Ishikawa (cell line): ENCODE data around the gene CHMP5.

Experiments
- CEBPB ChIP-seq: IDR thresholded peaks from 2 replicates; pipeline ENCODE4 v1.6.1; 2012
- CREB1 ChIP-seq: IDR thresholded peaks from 2 replicates; pipeline ENCODE4 v1.6.1; 2012; ENCODE audit warnings: low read depth
- EGR1 ChIP-seq: IDR thresholded peaks from 2 replicates; pipeline ENCODE4 v1.6.1; 2012
- EP300 ChIP-seq: IDR thresholded peaks from 2 replicates; pipeline ENCODE4 v1.6.1; 2012; ENCODE audit warnings: borderline replicate concordance
- FOXM1 ChIP-seq: IDR thresholded peaks from 2 replicates; pipeline ENCODE4 v1.6.1; 2012; ENCODE audit warnings: low read depth, borderline replicate concordance
- NFIC ChIP-seq: IDR thresholded peaks from 2 replicates; pipeline ENCODE4 v1.6.1; 2012
- RAD21 ChIP-seq: IDR thresholded peaks from 2 replicates; pipeline ENCODE4 v1.6.1; 2012; ENCODE audit warnings: low read depth
- REST ChIP-seq: IDR thresholded peaks from 2 replicates; pipeline ENCODE4 v1.6.1; 2012; ENCODE audit warnings: low read depth, mild to moderate bottlenecking
- TAF1 ChIP-seq: IDR thresholded peaks from 2 replicates; pipeline ENCODE4 v1.6.1; 2012; ENCODE audit warnings: low read depth, mild to moderate bottlenecking
- TCF12 ChIP-seq: IDR thresholded peaks from 2 replicates; pipeline ENCODE4 v1.6.1; 2012; ENCODE audit warnings: low read depth
- TEAD4 ChIP-seq: IDR thresholded peaks from 2 replicates; pipeline ENCODE4 v1.6.1; 2012
- USF1 ChIP-seq: IDR thresholded peaks from 2 replicates; pipeline ENCODE4 v1.6.1; 2012
- YY1 ChIP-seq: IDR thresholded peaks from 2 replicates; pipeline ENCODE4 v1.6.1; 2012; ENCODE audit warnings: low read depth
- ZBTB7A ChIP-seq: IDR thresholded peaks from 2 replicates; pipeline ENCODE4 v1.6.1; 2012; ENCODE audit warnings: low read depth
- TF ChIP-seq, protein P1 (sequence below): IDR thresholded peaks from 2 replicates; pipeline ENCODE4 v1.6.1; 2012

Gene CHMP5

DNA sequence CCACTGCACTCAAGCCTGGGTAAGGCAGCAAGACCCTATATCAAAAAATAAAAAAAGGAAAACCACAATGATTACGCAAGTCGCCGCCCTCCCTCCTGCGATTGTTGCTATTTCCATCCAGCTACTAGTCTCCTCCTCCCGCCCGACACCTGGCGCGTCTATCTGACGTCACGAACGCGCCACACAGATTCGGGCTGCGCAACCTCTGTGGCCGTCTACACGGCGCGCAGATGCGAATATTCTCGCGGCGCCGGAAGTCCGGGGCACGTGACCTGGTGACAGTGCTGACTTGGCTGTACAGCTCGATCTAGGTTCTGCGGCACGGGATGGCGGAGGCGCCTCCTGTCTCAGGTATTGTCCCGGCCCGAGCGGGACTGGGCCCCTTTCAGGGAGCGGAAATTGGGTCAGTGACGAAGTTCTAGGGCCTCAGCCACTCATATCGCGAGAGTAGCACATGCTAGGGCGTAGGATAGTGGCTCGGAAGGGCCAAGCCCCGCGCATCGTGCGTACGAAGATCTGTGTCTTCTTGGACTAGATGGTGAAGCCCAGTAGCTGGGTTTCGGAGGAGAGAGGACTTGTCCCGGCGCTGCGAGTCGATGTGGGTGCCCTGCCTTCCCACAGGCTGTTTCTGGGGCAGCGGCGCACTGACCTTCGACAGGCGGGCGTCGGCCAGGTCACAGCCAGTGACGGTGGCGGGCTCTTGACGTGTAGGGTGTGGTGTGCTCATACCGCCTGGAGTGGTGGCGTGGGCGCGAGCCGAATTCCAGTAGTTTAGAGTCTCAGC lies 25.6 kb downstream of the CHMP5 start, which contains the start of gene NFX1:
Gene NFX1, plus strand, starts transcription at position 270 of the 784 bp plus-strand sequence. Its CDS starts 57 bp downstream, at position 327.
- TF ChIP-seq CREB1 (peak; percentile 97), TAF1 (peak; percentile 79), TEAD4 (peak; percentile 63), EGR1 (peak; percentile 94), TCF12 (peak; percentile 30; the same call in 1 of the 2 replicates), USF1 (peak; percentile 99), ZBTB7A (no peak), EP300 (0 out of 2 replicates have a peak, but pooled peaks have one; percentile 43), CEBPB (peak; percentile 99), FOXM1 (peak; percentile 28; the same call in 1 of the 2 replicates), NFIC (no peak; the same call in 1 of the 2 replicates), YY1 (peak; percentile 66; the same call in 1 of the 2 replicates), RAD21 (no peak), REST (no peak)
- TF ChIP-seq, protein P1, sequence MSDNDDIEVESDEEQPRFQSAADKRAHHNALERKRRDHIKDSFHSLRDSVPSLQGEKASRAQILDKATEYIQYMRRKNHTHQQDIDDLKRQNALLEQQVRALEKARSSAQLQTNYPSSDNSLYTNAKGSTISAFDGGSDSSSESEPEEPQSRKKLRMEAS: peak; percentile 96

- TF ChIP-seq NFIC: no peak
- no peak for TF ChIP-seq CEBPB
- TF ChIP-seq EP300: no peak
- no peak for TF ChIP-seq YY1
- no peak for TF ChIP-seq EGR1
- TF ChIP-seq REST: no peak
- no peak for TF ChIP-seq CREB1
- TF ChIP-seq, protein P1: no peak
These were observed 26.2 kb downstream of the CHMP5 start for GRCh38 chr9:33291031-33291397.

- no peak for TF ChIP-seq TAF1
- no peak for TF ChIP-seq EGR1
- no peak for TF ChIP-seq NFIC
- no peak for TF ChIP-seq YY1
- TF ChIP-seq RAD21: no peak
These were observed 27.1 kb downstream of the CHMP5 start for GRCh38 chr9:33291901-33292300.

- TF ChIP-seq EP300 (no peak), EGR1 (no peak), REST (no peak), CEBPB (no peak), NFIC (no peak), CREB1 (no peak), YY1 (no peak), TEAD4 (no peak), ZBTB7A (no peak), FOXM1 (no peak), USF1 (no peak), TCF12 (no peak), RAD21 (no peak), TAF1 (no peak)
- TF ChIP-seq, protein P1: no peak
These were observed 28.9 kb downstream of the CHMP5 start for GRCh38 chr9:33293782-33294181.
